ENCODE data around the gene AGFG2.
A peak's percentile ranks its signal among the peaks of the same experiment; 100 is the strongest.

The AGFG2 gene

GRCh38 chr7:100607111-100607510, 68.1 kb downstream of the AGFG2 start:
- TF ChIP-seq CTCF (IDR thresholded peaks at IDR 0.05; ENCODE audit: insufficient read depth, low read length, missing control alignments) = no peak
- H3K4me3 ChIP-seq (ENCODE audit: low read depth, low read length) = no peak overlapping the region
- ChIA-PET POLR2A (interaction anchor here (0.6 kb wide), 2 partner anchors 69 to 515 kb away, joined by 3 to 4 read pairs; no protein-coding TSS in a partner anchor), CTCF (interaction anchor here (5.5 kb wide), 1 partner anchor 84 kb away, joined by 33 read pairs; no protein-coding TSS in a partner anchor)
- DNase-seq (ENCODE audit: low read depth, low spot score) = no peak

DNA sequence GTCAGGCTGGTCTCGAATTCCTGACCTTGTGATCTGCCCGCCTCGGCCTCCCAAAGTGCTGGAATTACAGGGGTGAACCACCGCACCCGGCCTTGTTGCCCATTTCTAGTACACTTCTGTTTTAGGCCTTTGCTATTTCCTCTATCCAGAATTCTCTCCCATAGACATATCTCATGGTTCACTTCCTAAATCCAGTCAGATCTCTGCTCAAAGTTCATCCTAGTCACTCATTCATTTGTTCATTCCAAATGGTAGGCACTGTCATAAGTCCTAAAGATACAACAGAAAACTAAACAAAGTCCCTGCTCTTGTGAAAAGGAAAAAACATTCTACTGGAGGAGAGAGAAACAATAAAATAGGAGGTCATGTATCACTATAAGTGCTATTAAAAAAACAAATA, 71.0 kb downstream of the AGFG2 start:
- CTCF ChIA-PET = no interaction called here
- POLR2A ChIA-PET = no interaction called here
- no peak for DNase-seq (ENCODE audit: low read depth, low spot score)
- no peak for TF ChIP-seq CTCF (IDR thresholded peaks at IDR 0.05; ENCODE audit: insufficient read depth, low read length, missing control alignments)
- H3K4me3 ChIP-seq (ENCODE audit: low read depth, low read length) = no peak overlapping the region

DNA sequence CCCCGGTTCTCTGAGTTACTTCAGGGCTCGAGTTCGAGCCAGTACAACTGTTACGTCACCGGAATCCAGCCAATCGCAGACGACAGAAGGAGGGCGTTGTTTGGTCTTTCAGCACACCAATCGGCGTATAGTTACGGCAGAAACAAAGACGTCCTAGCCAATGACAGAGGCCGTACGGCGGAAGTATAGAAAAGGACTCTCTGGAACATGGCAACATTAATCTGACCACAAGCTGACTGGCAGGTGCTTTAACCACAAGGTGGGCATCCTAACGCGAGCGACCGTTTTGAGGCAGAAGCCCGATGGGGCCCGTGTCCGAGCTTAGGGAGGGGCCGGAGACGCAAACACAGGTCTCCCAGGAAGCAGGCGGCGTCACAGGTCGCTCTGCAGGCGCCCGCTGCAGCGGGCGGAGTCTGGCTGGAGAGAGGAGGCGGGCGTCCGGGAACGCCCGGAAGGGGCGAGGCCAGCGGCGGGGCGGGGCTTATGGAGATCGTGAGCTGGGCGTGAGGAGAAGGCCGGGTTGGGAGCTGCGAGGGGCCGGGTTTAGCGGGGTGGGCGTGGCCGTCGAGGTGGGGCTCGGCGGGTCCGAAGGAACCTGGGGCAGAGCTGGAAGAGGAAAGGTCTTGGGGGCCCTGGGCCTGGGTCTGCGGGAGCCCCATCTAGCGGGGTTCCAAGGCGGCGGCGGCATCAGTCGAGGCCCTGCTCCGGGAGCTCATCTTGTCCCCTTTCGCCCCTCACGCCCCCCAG, 73.2 kb downstream of the AGFG2 start, which contains the start of gene MOSPD3:
TSS of gene MOSPD3 (plus strand) at position 558 of the 747 bp plus-strand sequence. CDS start 252 bp downstream, outside the sequence.
- peak within 1 kb of the TSS; percentile 68 for H3K4me3 ChIP-seq (ENCODE audit: low read depth, low read length)
- POLR2A ChIA-PET = interaction anchor here (0.6 to 1.3 kb wide), 8 partner anchors 9 to 263 kb away, joined by 3 to 10 read pairs (median 3); partner anchors contain the start of genes PCOLCE, SRRT and ZCWPW1
- CTCF ChIA-PET = interaction anchor here (0.7 to 5.1 kb wide), 10 partner anchors 9 to 239 kb away, joined by 3 to 25 read pairs (median 8); partner anchors contain the start of genes FBXO24, LRCH4, PCOLCE and POP7
- DNase-seq (ENCODE audit: low read depth, low spot score) = peak; percentile 94
- no peak for TF ChIP-seq CTCF (IDR thresholded peaks at IDR 0.05; ENCODE audit: insufficient read depth, low read length, missing control alignments)

- ChIA-PET CTCF (interaction anchor here (0.7 to 5.1 kb wide), 12 partner anchors 10 to 239 kb away, joined by 3 to 25 read pairs (median 6); partner anchors contain the start of genes FBXO24, LRCH4, NYAP1 and PCOLCE), POLR2A (interaction anchor here (0.6 to 1.3 kb wide), 9 partner anchors 9 to 262 kb away, joined by 3 to 10 read pairs (median 3); partner anchors contain the start of genes GNB2, PCOLCE, SRRT and ZCWPW1)
- no peak for TF ChIP-seq CTCF (IDR thresholded peaks at IDR 0.05; ENCODE audit: insufficient read depth, low read length, missing control alignments)
- H3K4me3 ChIP-seq (ENCODE audit: low read depth, low read length) = peak overlapping the region; percentile 68
- no peak for DNase-seq (ENCODE audit: low read depth, low spot score)
These were observed 73.9 kb downstream of the AGFG2 start for GRCh38 chr7:100612730-100613390.

- TF ChIP-seq CTCF (IDR thresholded peaks at IDR 0.05; ENCODE audit: insufficient read depth, low read length, missing control alignments) = no peak
- ChIA-PET POLR2A (interaction anchor here (1.1 to 1.3 kb wide), 2 partner anchors 60 to 185 kb away, joined by 4 read pairs; partner anchors contain the start of genes GNB2 and ZCWPW1), CTCF (interaction anchor here (0.9 to 5.1 kb wide), 11 partner anchors 9 to 238 kb away, joined by 3 to 25 read pairs (median 6); partner anchors contain the start of genes FBXO24, LRCH4, NYAP1 and PCOLCE)
- peak overlapping the region; percentile 68 for H3K4me3 ChIP-seq (ENCODE audit: low read depth, low read length)
- no peak for DNase-seq (ENCODE audit: low read depth, low spot score)
These were observed 74.6 kb downstream of the AGFG2 start for GRCh38 chr7:100613412-100614175.
